Pons (tissue), 1 donor: Measurements from ENCODE around the gene ERICH3.
A peak's percentile ranks its signal among the peaks of the same experiment; 100 is the strongest.
"Not testable (repeated sequence)": the region's sequence is repeated elsewhere in the genome, so short reads cannot be mapped to it uniquely, and the experiment has no call there.

Experiments used
- DNase-seq: peaks from one replicate; pipeline ENCODE4 v3.0.0-alpha.2; 2016; ENCODE audit warnings: low spot score

ERICH3 gene

GRCh38 chr1:74677926-74678325, 4.3 kb upstream of the ERICH3 start:
- DNase-seq: no peak

GRCh38 chr1:74674278-74675048, 871 bp upstream of the ERICH3 start:
- DNase-seq: no peak

GRCh38 chr1:74670866-74671265, 2.7 kb downstream of the ERICH3 start:
- not testable (repeated sequence) for DNase-seq

- no peak for DNase-seq
Observed at GRCh38 chr1:74654708-74655107, 18.9 kb downstream of the ERICH3 start.

GRCh38 chr1:74652711-74653139, 20.9 kb downstream of the ERICH3 start:
- DNase-seq: no peak

- no peak for DNase-seq
Observed at GRCh38 chr1:74650561-74650960, 23.0 kb downstream of the ERICH3 start.

- no peak for DNase-seq
Observed at GRCh38 chr1:74641876-74642275, 31.7 kb downstream of the ERICH3 start.

- no peak for DNase-seq
Observed at GRCh38 chr1:74641161-74641560, 32.4 kb downstream of the ERICH3 start.

GRCh38 chr1:74637296-74637695, 36.3 kb downstream of the ERICH3 start:
- no peak for DNase-seq

GRCh38 chr1:74629283-74629682, 44.3 kb downstream of the ERICH3 start:
- no peak for DNase-seq

- DNase-seq: no peak
Observed at GRCh38 chr1:74623716-74624115, 49.9 kb downstream of the ERICH3 start.

GRCh38 chr1:74620242-74620641, 53.4 kb downstream of the ERICH3 start:
- DNase-seq: no peak

- DNase-seq: no peak
Observed at GRCh38 chr1:74618974-74619373, 54.6 kb downstream of the ERICH3 start.

GRCh38 chr1:74613894-74614293, 59.7 kb downstream of the ERICH3 start:
- no peak for DNase-seq

- no peak for DNase-seq
Observed at GRCh38 chr1:74611887-74612286, 61.7 kb downstream of the ERICH3 start.

GRCh38 chr1:74610961-74611360, 62.6 kb downstream of the ERICH3 start:
- no peak for DNase-seq

GRCh38 chr1:74609810-74610371, 63.7 kb downstream of the ERICH3 start:
- DNase-seq: no peak

- no peak for DNase-seq
Observed at GRCh38 chr1:74596717-74597116, 76.9 kb downstream of the ERICH3 start.

- no peak for DNase-seq
Observed at GRCh38 chr1:74593887-74594866, 79.4 kb downstream of the ERICH3 start.

- DNase-seq: peak; percentile 19
Observed at GRCh38 chr1:74592580-74593355, 80.8 kb downstream of the ERICH3 start.

GRCh38 chr1:74591949-74592348, 81.6 kb downstream of the ERICH3 start:
- no peak for DNase-seq

- no peak for DNase-seq
Observed at GRCh38 chr1:74590288-74590687, 83.3 kb downstream of the ERICH3 start.
